HCT116 (cell line): ENCODE data around the gene UPB1. TPM values are rescaled to one million over a fixed set of nuclear protein-coding genes. Genes with fewer than 3 reads are reported as not detected.

Experiments
- ATAC-seq: fragments of 200-7000 bp; cut with Tn5 transposase; 2 replicates; pipeline ENCODE4 v1.9.1; 2020; ENCODE audit warnings: mild to moderate bottlenecking, moderate library complexity
- BruUV-seq: library from RNA; stranded (reverse); fragments of 400-500 nt; replicated peaks from 2 replicates; lab custom pipeline; 2021; lab: Mats Ljungman, UMichigan
- CTCF ChIA-PET: fragments of 300-600 bp; sonication (Branson Sonifier 250); formaldehyde crosslinking; loops from one replicate; lab custom pipeline; 2021; ENCODE audit warnings: antibody characterized with exemption; lab: Charles Lee
- POLR2A ChIA-PET: fragments of 300-600, 350-600 bp; sonication (Branson Sonifier 250); formaldehyde crosslinking; loops from one replicate; lab custom pipeline; 2021; ENCODE audit warnings: antibody characterized with exemption; lab: Charles Lee
- RAD21 ChIA-PET, 2 experiments: fragments of 300-600 bp; sonication (Branson Sonifier 250); formaldehyde crosslinking; loops; one replicate each; lab custom pipeline; 2023; ENCODE audit warnings: low total read pairs in 2 of 2; ENCODE audit not compliant: uncharacterized antibody in 2 of 2, unreplicated experiment in 2 of 2, low non-redundant PET in 1 of 2; lab: Charles Lee
- DNase-seq: peaks from one replicate; pipeline ENCODE4 v3.0.0-alpha.2; 2010; ENCODE audit warnings: low read depth, low spot score
- H2AFZ ChIP-seq: fragments of 200-600 bp; shearing (Covaris generic), sonication (generic); 2 replicates; pipeline ENCODE4 v1.6.1; 2017; ENCODE audit warnings: low read depth, mixed run types, mixed read lengths, antibody characterized with exemption, low read length; ENCODE audit not compliant: poor library complexity, severe bottlenecking
- H3K27ac ChIP-seq: 2 replicates; pipeline ENCODE4 v1.5.1; 2012; ENCODE audit warnings: low read depth, low read length
- H3K27me3 ChIP-seq: fragments of 200-600 bp; sonication (generic); 2 replicates; pipeline ENCODE4 v1.6.1; 2016; ENCODE audit warnings: mixed run types, low read length, mixed read lengths; ENCODE audit not compliant: insufficient read depth
- H3K36me3 ChIP-seq, 2 experiments: fragments of 200-500 bp in 1 of 2; fragments of 200-600 bp in 1 of 2; sonication (Bioruptor generic) in 1 of 2; sonication (generic) in 1 of 2; 2 replicates each; pipeline versions ENCODE4 v1.5.1 to v1.6.1; 2014 to 2016; ENCODE audit warnings: low read length in 2 of 2, inconsistent platforms in 1 of 2, mixed read lengths in 1 of 2, mixed run types in 1 of 2; ENCODE audit not compliant: insufficient read depth in 2 of 2, control insufficient read depth in 1 of 2
- H3K4me1 ChIP-seq, 2 experiments: fragments of 200-600 bp in 1 of 2; sonication (generic) in 1 of 2; 2 replicates each; pipeline versions ENCODE4 v1.5.1 to v1.6.1; 2012 to 2017; ENCODE audit warnings: low read length in 2 of 2, inconsistent platforms in 1 of 2, mild to moderate bottlenecking in 1 of 2, mixed read lengths in 1 of 2, mixed run types in 1 of 2, moderate library complexity in 1 of 2; ENCODE audit not compliant: insufficient read depth in 2 of 2, control insufficient read depth in 1 of 2
- H3K4me2 ChIP-seq: fragments of 200-600 bp; sonication (generic); 2 replicates; pipeline ENCODE4 v1.6.1; 2017; ENCODE audit warnings: mixed run types, low read length, mixed read lengths
- H3K4me3 ChIP-seq, 2 experiments: fragments of 200-600 bp in 1 of 2; sonication (generic) in 1 of 2; replicated peaks in 1 of 2; 2 replicates each; pipeline ENCODE4 v1.5.1; 2011 to 2016; ENCODE audit warnings: low read length in 2 of 2, control low read depth in 1 of 2, low read depth in 1 of 2, mild to moderate bottlenecking in 1 of 2, mixed read lengths in 1 of 2, mixed run types in 1 of 2
- H3K79me2 ChIP-seq: fragments of 200-600 bp; sonication (generic); 2 replicates; pipeline ENCODE4 v1.6.1; 2017; ENCODE audit warnings: mild to moderate bottlenecking, mixed run types, low read length, moderate library complexity, mixed read lengths; ENCODE audit not compliant: insufficient read depth
- H3K9ac ChIP-seq: fragments of 200-600 bp; sonication (generic); 2 replicates; pipeline ENCODE4 v1.6.1; 2016; ENCODE audit warnings: low read length, mixed read lengths
- H3K9me2 ChIP-seq: fragments of 200-600 bp; sonication (generic), shearing (Covaris generic); 2 replicates; pipeline ENCODE4 v1.6.1; 2017; ENCODE audit warnings: mixed run types, mild to moderate bottlenecking, moderate library complexity; ENCODE audit not compliant: insufficient read depth
- H3K9me3 ChIP-seq, 2 experiments: fragments of 200-500 bp in 1 of 2; fragments of 200-600 bp in 1 of 2; sonication (Bioruptor generic) in 1 of 2; sonication (generic) in 1 of 2; 2 replicates each; pipeline ENCODE4 v1.6.1; 2014 to 2017; ENCODE audit warnings: low read length in 2 of 2, mixed read lengths in 2 of 2, inconsistent platforms in 1 of 2, low read depth in 1 of 2, mild to moderate bottlenecking in 1 of 2, mixed run types in 1 of 2, moderate library complexity in 1 of 2; ENCODE audit not compliant: control insufficient read depth in 1 of 2, insufficient read depth in 1 of 2
- H4K20me1 ChIP-seq: fragments of 200-600 bp; sonication (generic), shearing (Covaris generic); 2 replicates; pipeline ENCODE4 v1.6.1; 2017; ENCODE audit warnings: mixed run types, mild to moderate bottlenecking, moderate library complexity; ENCODE audit not compliant: insufficient read depth
- CEBPB ChIP-seq: IDR thresholded peaks from 2 replicates; pipeline ENCODE4 v1.6.1; 2012; ENCODE audit warnings: low read depth
- EZH2 ChIP-seq: fragments of 200-600 bp; sonication (generic); IDR thresholded peaks from 2 replicates; pipeline ENCODE4 v1.6.1; 2017; ENCODE audit warnings: antibody characterized with exemption, mixed run types
- POLR2A ChIP-seq: IDR thresholded peaks from 2 replicates; pipeline ENCODE4 v1.7.0; 2011; ENCODE audit warnings: borderline replicate concordance; ENCODE audit not compliant: insufficient read depth, insufficient read length; ENCODE audit errors: extremely low read depth
- POLR2AphosphoS5 ChIP-seq: IDR thresholded peaks from 2 replicates; pipeline ENCODE4 v1.6.1; 2011; ENCODE audit warnings: mild to moderate bottlenecking, low read depth, low read length, moderate library complexity
- REST ChIP-seq: IDR thresholded peaks from 2 replicates; pipeline ENCODE4 v1.6.1; 2012; ENCODE audit warnings: low read depth
- SIN3A ChIP-seq: IDR thresholded peaks from 2 replicates; pipeline ENCODE4 v1.6.1; 2012; ENCODE audit warnings: low read depth
- SRF ChIP-seq: IDR thresholded peaks from 2 replicates; pipeline ENCODE4 v1.6.1; 2012; ENCODE audit warnings: low read depth
- TCF7L2 ChIP-seq: IDR thresholded peaks from 2 replicates; pipeline ENCODE4 v1.7.0; 2011; ENCODE audit warnings: borderline replicate concordance, inconsistent platforms; ENCODE audit not compliant: insufficient read depth, insufficient read length; ENCODE audit errors: extremely low read depth
- ZBTB33 ChIP-seq: IDR thresholded peaks from 2 replicates; pipeline ENCODE4 v1.6.1; 2011; ENCODE audit warnings: mild to moderate bottlenecking, low read length, moderate library complexity; ENCODE audit not compliant: insufficient replicate concordance; ENCODE audit errors: extremely low read depth
- ZFX ChIP-seq: fragments of 450-650 bp; IDR thresholded peaks from 2 replicates; pipeline ENCODE4 v1.6.1; 2017
- intact Hi-C: fragments of 100-400 bp; cut with micrococcal nuclease; formaldehyde crosslinking; loops from 2 replicates; pipeline ENCODE4 v1.10.0; 2022
- total RNA-seq: library from RNA; stranded (reverse); gene quantifications from one replicate; pipeline ENCODE4 v1.2.1, GENCODE V29; 2021; ENCODE audit not compliant: unreplicated experiment

UPB1 gene
- total RNA-seq, 1 experiment from 2014 or later = 0.27 TPM

GRCh38 chr22:24453853-24454252 is 41.3 kb upstream of the UPB1 start:
- Histone ChIP-seq H3K4me2 (no peak overlapping the region), H3K27ac (no peak overlapping the region), H3K4me1 (no peaks in the 10 kb centered on the region), H4K20me1 (no peaks in the 10 kb centered on the region), H3K4me3 (no peak overlapping the region), H3K27me3 (no peaks in the 10 kb centered on the region), H3K9me3 (peaks cover 0 to 4% of the 10 kb centered on the region in 2 experiments; a peak in 2 of 4 replicates)
- POLR2A ChIA-PET = no interaction called here
- RAD21 ChIA-PET = no interaction called here
- CTCF ChIA-PET = no interaction called here
- TF ChIP-seq TCF7L2 = no peak
- TF ChIP-seq SIN3A = no peak
- no peak for TF ChIP-seq EZH2
- no peak for TF ChIP-seq REST
- no peak for TF ChIP-seq POLR2AphosphoS5
- no peak for TF ChIP-seq CEBPB
- no peak for TF ChIP-seq POLR2A
- TF ChIP-seq SRF = no peak
- no peak for TF ChIP-seq ZFX
- TF ChIP-seq ZBTB33 = no peak
- TF ChIP-seq, all 23 proteins: peak for 0
- Histone ChIP-seq H3K79me2 (no peaks in the 10 kb centered on the region), H2AFZ (no peak overlapping the region), H3K36me3 (no peaks in the 10 kb centered on the region), H3K9me2 (no peaks in the 10 kb centered on the region), H3K9ac (no peak overlapping the region)
- ATAC-seq (no peak), DNase-seq (no peak)
- no TSS peak for BruUV-seq
- intact Hi-C loops = no loop called here
